Activated CD4-positive, alpha-beta T cell treated with anti-CD3 and anti-CD28 coated beads for 48 hours (primary cell): ENCODE results near the gene IRF7.

Source experiments
- DNase-seq: peaks from one replicate; pipeline ENCODE4 v3.0.0-alpha.2; 2020

IRF7 gene

DNA sequence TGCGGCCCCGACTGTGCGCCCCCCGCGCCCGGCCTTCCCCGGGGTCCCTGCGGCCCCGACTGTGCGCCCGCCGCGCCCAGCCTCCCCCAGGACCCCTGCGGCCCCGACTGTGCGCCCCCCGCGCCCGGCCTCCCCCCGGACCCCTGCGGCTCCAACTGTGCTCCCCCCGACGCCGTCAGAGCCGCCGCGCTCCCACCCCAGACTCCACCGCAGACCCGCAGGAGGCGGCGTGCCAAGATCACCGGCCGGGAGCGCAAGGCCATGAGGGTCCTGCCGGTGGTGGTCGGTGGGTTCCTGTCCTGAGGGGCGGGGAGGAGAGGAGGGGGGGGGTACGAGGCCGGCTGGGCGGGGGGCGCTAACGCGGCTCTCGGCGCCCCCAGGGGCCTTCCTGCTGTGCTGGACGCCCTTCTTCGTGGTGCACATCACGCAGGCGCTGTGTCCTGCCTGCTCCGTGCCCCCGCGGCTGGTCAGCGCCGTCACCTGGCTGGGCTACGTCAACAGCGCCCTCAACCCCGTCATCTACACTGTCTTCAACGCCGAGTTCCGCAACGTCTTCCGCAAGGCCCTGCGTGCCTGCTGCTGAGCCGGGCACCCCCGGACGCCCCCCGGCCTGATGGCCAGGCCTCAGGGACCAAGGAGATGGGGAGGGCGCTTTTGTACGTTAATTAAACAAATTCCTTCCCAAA is 24.4 kb upstream of the IRF7 start:
- no peak for DNase-seq

- no peak for DNase-seq
These were observed 23.7 kb upstream of the IRF7 start for GRCh38 chr11:639332-639955.

DNA sequence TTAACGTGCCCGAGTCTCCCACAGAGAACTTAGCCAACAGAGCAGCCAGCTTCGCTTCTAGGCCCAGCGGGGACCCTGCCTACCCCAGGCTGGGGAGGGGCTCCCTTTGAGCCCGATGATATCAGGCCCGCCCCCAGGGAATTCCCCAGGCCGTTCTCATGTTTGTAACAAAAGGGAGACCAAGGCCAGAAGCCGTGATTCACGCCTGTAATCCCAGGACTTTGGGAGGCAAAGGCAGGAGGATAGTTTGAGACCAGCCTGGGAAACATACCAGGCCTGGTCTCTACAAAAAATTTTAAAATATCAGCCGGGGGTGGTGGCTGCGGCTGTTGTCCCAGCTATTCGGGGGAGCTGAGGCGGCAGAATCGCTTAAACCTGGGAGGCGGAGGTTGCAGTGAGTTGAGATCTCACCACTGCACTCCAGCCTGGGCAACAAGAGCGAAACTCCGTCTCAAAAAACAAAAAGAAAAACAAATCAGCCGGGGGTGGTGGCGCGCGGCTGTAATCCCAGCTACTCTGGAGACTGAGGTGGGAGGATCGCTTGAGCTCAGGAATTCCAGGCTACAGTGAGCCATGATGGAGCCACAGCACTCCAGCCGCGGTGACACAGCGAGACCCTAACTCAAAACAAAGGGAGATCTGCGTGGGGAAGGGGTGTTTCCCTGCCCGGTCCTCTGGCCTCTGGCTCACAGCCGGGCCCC is 23.0 kb upstream of the IRF7 start:
- no peak for DNase-seq

- DNase-seq, result no peak
These were observed 22.1 kb upstream of the IRF7 start for GRCh38 chr11:637593-638521.

GRCh38 chr11:637333-637592 is 21.5 kb upstream of the IRF7 start:
- DNase-seq, result no peak

DNA sequence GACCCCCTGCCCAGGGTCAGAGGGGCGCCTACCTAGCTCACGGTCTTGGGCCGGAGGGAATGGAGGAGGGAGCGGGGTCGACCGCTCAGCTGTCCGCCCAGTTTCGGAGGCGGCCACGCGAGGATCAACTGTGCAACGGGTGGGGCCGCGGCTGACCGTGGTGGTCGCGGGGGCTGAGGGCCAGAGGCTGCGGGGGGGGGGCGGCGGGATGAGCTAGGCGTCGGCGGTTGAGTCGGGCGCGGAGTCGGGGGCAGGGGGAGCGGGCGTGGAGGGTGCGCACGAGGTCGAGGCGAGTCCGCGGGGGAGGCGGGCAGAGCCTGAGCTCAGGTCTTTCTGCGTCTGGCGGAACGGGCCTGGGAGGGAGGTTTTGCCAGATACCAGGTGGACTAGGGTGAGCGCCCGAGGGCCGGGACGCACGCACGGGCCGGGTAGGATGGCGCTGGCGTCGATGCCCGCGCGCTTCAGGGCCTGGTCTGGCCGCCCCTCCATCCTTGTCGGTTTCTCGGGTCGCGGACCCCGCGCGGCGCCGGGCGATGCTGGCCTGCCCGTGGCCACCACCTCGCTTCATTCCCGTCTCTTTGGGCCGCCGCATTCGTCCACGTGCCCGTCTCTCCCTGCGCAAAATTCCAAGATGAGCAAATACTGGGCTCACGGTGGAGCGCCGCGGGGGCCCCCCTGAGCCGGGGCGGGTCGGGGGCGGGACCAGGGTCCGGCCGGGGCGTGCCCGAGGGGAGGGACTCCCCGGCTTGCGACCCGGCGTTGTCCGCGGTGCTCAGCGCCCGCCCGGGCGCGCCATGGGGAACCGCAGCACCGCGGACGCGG is 21.0 kb upstream of the IRF7 start, which contains the start of gene DRD4:
TSS of gene DRD4 (plus strand) at position 759 of the 822 bp plus-strand sequence. CDS start at position 795, 36 bp downstream.
- no peak for DNase-seq

DNA sequence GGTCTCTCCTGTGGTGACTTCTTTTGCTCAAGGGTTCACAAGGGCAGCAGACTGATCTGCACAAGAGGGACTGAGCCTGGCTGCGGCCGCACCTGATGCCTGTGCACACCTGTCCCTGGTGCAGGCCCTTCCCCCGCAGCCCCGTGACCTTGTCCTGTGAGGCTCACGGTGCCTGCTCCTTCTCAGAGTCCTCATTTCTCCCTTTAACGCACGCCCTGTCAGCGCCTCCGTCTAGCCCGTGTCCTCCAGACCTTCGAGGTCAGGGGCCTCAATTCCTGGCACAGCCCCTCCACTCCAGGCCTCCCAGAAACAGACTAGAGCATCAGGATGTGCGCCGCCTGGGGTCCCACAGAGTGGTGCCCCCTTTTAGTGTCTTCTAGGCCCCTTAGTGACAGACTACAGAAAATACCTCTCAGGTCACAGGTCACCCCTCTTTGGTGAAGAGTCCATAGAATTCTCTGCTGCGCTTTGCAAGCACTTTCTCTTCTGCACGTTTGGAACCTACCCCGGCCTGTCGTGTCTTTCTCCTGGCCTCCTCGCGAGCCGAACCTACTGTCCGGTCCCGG is 20.3 kb upstream of the IRF7 start:
- no peak for DNase-seq

DNA sequence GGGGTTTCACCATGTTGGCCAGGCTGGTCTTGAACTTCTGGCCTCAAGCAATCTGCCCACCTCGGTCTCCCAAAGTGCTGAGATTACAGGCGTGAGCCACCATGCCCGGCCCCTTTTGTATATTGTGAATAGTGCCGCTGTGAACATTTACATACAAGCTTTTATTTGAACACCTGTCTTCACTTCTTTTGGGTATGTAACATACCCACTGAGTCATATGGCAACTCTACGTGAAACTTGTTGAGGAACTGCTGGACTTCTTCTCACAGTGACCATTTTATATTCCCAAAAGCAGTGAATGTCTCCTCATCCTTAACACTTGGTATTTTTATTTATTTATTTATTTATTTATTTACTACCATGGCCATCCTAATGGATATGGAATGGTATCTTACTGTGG is 15.1 kb upstream of the IRF7 start:
- no peak for DNase-seq

DNA sequence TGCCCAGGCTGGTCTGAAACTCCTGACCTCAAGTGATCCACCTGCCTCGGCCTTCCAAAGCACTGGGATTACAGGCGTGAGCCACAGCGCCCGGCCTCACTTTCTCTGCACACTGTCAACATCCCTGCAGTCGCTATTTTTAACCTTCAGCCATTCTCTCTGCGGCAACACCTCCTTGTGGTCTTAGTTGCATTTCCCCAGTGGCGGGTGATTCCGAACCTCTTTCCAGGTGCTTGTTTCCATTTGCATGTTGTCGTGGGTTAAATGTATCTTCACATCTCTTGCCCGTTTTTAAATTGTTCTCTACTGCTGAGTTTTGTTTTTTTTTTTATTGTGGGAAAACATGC is 13.5 kb upstream of the IRF7 start:
- DNase-seq, result peak; percentile 27

- peak; percentile 3 for DNase-seq
These were observed 12.3 kb upstream of the IRF7 start for GRCh38 chr11:628056-628455.

- no peak for DNase-seq
These were observed 11.5 kb upstream of the IRF7 start for GRCh38 chr11:627308-627576.

DNA sequence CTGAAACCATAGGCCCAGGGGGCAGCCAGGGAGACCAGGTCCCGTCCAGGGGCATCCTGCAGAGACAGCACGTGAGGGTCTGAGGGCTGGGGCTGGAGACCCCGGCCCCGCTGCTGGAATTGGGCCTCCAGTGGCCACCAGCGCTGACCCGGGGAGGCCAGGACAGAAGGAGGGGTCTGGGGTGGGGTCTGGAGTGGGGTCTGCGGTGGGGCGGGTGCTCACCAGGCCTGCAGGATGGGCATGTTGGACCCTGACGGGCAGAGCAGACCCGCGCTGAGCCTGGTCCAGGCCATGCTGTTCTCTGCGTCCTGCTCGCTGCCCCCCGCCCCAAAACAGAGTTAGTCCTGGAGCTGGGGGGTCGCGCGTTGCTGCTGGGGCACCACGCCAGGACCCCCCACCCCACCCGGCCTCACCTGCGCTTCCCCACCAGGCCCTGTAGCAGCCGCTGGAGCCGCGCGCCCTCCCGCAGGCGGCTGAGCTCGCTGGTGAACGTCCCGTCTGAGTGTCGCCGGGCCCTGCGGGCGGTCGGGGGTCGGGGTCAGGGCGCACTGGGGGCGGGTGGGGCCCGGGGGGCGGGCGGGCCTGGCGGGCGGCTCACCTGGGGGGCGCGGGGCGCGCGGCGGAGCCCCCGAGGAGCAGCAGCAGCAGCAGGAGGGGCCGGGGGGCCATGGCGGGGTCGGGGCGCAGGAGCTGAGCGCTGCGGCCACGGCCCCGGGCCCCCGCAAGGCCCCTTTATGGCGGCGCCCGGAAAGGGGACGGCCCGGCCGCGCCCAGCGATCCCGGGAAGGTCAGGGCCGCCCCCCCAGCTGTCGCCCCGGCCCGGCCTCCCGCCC is 10.9 kb upstream of the IRF7 start, which contains the start of gene SCT:
TSS of gene SCT (minus strand) at position 707 of the 833 bp plus-strand sequence. CDS start at position 669, 38 bp downstream.
- peak; percentile 8 for DNase-seq

- peak; percentile 2 for DNase-seq
These were observed 10.0 kb upstream of the IRF7 start for GRCh38 chr11:625636-626268.

DNA sequence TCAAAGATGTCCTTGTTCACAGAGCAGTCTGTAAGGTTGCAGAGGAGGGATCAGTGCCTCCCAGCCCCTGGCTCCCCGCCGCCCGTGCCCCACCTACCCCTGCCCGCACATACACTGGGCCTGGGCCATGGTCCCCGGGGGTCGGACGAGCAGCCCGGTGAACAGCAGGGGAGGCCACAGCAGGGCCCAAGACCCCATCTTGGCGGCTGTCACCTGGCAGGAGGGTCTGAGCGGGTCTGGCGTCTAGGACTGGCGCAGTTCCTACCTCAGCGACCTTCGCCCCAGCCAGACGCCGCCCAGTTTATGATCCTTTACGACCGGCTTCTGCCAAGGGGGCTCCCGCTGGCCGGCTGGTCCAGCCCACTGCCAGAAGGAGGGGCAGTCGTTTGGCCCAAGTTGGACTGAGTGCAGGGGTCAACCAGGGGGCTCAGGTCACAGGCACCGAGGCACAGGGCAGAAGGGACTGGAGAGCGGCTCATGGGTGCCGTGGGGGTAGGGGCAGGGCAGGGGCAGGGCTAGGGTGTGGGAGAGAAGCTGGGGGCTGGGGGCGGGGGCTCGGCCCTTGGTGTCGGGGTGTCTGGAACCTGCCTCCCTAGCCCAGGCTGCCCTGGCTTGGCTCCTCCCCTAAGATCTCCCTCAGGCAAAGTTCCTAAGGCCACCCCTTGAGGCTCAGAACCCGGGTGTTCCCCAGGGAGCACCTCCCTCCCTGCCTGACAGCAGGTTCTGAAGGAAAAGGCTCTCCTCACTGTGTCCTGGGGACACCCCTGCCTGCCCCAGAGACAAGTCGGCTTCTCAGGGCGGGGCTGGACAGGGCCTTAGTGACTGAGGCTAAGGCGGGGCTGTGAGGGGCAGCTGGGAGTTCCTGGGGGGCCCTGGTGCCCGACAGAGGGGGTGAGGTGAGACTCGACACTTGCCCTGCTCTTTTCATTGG is 9.2 kb upstream of the IRF7 start, which contains the start of gene CDHR5:
TSS of gene CDHR5 (minus strand) at position 251 of the 931 bp plus-strand sequence. CDS start at position 198, 53 bp downstream.
- peak; percentile 15 for DNase-seq

DNA sequence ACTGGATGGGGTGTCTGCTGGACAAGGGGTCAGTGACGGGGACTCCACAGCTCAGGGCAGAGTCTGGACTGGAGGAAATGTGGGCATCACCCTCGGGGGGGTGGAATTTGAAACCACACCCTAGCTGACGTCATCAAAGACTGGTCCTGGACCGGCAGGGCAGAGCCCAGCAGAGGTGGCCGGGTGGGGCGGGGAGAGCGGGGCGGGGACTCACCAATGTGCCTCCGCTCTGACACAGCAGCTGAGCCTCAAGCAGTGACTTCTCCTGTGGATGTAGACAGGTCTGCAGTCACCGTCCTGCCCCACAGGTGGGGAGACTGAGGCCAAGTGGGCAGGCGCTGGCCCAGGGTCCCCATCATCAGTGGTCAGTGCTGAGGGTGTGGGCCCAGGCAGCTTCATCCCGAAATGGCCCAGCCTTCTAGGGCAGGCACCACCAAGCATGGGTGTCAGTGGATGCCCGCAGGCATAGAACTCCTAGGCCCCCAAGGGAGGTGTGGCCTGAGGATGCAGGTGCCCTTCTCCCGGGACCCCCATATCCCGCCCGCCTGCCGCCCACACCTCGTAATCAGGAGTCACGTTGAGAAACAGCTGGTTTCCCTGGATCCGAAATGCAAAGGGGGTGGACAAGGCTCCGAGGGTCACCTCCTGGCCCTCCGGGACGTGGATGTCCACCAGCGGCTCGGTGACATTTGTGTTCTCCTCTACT is 8.4 kb upstream of the IRF7 start:
- DNase-seq, result peak; percentile 5

DNA sequence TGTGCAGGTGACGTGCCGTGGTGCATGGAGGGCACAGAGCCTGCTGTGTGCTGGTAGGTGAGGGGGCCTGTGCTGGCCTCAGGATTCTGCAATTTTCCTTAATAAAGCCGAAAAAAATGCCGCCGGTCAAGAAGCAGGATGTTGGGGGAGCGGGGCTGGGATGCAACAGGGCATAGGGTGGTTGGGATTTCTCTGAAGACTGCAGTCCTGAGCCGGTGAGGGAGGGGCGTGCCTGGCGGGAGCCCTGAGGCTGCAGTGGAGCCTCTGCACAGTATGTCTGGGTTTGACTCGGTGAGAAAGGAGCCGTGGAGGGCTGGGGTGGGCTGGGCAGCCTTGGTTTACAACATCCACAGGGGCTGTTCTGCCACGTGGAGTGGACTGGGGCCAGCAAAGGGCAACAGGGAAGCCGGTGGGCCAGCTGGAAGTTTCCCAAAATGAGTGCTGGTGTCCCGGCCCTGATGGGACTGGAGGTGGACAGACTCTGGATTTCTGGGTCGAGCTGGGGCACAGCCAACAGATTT is 7.7 kb upstream of the IRF7 start:
- peak; percentile 3 for DNase-seq

- no peak for DNase-seq
These were observed 6.1 kb upstream of the IRF7 start for GRCh38 chr11:621838-622237.
